GM18498 (cell line): ENCODE measurements around the gene TRIML1.
"Not testable (repeated sequence)": the region's sequence is repeated elsewhere in the genome, so short reads cannot be mapped to it uniquely, and the experiment has no call there.

Experiments
- ATAC-seq: cut with Tn5 transposase; IDR thresholded peaks from one replicate; pipeline ENCODE4 v1.9.1; 2021; ENCODE audit warnings: mild to moderate bottlenecking, moderate library complexity; ENCODE audit not compliant: unreplicated experiment

TRIML1 gene

DNA sequence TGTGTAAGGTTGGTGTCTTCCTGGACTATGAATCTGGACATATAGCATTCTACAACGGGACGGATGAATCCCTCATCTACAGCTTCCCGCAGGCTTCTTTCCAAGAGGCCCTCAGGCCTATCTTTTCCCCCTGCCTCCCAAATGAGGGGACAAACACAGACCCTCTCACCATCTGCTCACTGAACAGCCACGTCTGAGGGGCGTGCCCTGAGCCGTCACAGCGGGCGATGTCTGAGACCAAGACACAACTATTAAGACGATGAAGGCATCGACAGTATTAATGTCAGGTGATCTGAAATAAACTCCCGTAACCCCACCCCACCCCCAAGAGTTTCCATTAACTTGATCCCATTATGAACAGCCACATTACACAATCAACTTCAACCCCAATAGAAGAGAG, 7.9 kb downstream of the TRIML1 start:
- ATAC-seq: no peak

GRCh38 chr4:188147776-188148175, 8.5 kb downstream of the TRIML1 start:
- ATAC-seq: no peak

GRCh38 chr4:188154668-188155405, 15.6 kb downstream of the TRIML1 start:
- ATAC-seq: no peak

DNA sequence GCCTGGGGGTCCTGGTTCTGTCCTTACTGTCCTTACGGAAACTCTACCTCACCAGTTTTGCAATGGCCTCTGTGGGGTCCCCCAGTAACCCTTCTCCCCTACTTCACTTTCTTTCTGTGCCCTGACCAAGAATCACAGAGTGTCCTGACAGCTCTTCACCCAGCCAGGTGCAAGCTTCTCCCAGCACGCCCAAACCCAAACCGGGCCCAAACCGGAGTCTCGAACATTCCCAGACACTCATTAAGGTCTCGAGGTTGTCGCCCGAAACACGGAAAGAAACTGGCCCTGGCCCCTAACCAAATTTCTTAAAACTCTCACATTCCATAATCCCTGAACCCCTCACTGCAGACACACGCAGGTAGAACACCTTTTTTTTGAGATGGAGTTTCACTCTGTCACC, 19.1 kb downstream of the TRIML1 start:
- ATAC-seq: no peak

- ATAC-seq: not testable (repeated sequence)
These were observed 20.4 kb downstream of the TRIML1 start for GRCh38 chr4:188159513-188160226.

GRCh38 chr4:188160406-188160805, 21.2 kb downstream of the TRIML1 start:
- ATAC-seq: no peak

DNA sequence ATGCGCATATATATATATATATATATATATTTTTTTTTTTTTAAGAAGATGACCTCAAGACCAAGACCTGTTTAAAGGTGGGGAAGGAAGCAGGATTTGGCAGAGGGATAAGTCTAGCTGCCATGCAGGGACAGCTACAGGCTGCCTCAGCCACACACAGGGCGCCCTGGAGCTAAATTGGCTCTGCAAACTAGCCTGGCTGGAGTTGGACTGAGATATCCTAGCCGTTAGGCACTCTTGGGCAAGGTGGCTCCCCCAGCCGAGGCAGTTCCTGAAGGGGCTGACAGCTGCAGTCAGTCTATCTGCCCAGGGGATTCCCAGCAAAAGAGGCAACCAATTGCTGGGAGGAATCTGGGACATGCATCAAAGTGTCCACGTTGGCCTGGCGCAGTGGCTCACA, 21.9 kb downstream of the TRIML1 start:
- no peak for ATAC-seq

GRCh38 chr4:188162698-188163097, 23.5 kb downstream of the TRIML1 start:
- ATAC-seq: no peak

DNA sequence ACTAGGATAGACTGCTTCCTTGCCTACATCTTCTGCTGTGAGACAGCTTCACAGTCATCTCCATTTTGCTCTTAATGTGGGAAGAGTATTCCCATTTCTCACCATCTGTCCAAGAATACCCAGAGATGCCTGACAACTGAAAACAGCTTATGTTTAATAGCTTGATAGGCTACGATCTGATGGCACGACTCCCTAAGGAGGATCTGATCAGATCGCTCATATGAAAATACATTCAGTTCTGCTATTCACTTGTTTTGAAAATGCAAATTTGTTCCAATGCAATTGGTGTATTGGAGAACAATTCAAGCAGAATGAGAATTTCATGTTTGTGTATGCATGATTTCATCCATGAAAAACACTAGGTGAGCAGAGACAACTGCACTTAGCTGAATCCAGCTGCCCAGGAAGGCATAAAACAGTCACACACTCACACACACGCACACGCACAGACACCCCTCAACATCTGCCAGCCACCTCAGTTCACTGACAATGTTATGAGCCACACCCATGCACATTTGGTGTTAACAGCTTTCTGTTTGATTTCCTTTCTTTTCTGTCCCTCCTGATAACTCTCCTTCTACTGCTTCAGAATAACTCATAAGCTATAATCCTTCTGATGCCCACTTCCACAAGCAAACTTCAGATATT, 29.6 kb downstream of the TRIML1 start:
- ATAC-seq: no peak

DNA sequence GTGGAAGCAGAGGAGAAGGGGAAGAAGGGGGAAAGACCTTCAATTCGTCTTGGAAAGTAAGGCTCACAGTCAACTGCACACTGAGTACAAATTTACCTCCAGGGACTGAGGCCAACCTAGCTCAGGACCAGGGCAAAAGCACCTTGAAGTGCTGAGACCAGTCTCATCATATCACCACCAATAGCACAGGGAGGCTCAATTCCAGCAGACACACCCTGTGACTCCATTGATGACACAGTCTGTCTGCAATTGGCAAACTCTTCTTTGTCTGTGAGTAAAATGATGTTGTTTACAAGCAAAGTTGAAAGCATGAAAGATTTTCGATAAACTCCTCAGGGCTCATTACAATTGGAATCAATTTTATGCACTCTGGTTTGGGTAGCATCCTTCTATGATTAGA, 32.3 kb downstream of the TRIML1 start:
- no peak for ATAC-seq

DNA sequence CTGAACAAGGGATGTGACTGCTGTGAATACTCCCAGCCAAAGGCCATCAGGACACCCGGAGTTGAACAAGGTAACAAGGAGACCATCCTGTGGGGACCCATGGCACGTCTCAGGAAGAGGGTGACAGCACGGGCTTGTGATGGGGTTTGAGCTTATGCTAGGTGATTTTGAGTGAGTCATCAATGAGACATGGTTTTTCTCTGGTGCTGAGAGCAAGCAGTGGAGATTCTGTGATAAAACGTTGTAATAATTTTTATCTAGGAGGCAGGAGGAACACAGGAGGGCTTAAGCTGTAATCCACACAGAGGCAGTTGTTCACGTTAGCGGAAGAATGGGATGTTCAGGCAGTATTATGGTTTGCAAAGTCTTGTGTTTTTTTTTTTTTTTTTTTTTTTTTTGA, 36.0 kb downstream of the TRIML1 start:
- no peak for ATAC-seq

DNA sequence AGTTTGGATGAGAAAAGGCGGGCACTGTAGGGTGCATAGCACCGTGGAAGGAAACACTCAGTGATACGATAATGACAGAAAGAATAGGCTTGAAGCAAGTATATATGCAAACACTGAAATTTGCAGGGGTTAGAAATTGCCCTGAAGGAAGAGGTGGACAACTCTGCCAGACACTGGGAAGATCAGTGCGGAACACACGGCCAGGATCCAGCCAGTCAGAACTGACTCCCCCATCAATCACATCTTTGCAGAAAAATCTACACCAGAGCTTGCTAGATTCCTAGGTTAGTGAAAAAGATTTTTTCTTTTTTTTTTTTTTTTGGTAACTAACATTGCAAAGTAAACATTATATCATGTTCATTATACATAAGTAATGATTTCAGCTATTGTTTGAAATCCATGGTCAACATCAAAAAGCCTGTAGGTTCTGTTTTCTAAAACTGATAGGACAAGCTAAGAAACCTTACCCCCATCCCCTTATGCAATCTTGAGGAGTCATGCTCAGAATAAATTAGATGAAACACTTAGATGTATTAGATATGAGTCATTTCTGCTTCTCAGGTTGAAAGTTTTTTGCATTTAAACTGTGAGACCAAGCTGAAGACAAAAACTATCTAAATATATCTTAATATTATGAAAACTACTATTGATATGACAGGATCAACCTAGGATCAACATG, 38.9 kb downstream of the TRIML1 start:
- no peak for ATAC-seq

GRCh38 chr4:188178806-188179205, 39.6 kb downstream of the TRIML1 start:
- no peak for ATAC-seq

GRCh38 chr4:188187106-188187505, 47.9 kb downstream of the TRIML1 start:
- no peak for ATAC-seq

DNA sequence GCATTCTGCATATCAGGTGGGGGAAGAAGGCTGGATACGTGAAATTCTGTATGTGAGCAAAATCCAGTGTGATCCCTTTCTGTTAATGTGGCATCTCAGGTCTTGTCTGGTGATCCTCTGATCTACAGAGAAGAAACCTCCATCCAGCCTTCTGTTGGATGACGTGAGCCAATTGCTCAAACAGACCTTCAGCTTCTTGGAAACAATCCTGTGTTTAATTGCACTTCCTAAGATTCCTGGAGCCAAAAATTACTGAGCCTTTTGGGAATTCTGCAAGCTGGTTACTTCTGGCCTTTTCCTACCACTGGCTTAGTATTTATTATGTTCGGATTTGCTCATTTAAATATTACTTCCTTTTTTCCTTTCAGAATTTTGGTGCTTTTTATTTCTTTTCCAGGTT, 51.2 kb downstream of the TRIML1 start:
- ATAC-seq: no peak

GRCh38 chr4:188194421-188194820, 55.2 kb downstream of the TRIML1 start:
- ATAC-seq: no peak

DNA sequence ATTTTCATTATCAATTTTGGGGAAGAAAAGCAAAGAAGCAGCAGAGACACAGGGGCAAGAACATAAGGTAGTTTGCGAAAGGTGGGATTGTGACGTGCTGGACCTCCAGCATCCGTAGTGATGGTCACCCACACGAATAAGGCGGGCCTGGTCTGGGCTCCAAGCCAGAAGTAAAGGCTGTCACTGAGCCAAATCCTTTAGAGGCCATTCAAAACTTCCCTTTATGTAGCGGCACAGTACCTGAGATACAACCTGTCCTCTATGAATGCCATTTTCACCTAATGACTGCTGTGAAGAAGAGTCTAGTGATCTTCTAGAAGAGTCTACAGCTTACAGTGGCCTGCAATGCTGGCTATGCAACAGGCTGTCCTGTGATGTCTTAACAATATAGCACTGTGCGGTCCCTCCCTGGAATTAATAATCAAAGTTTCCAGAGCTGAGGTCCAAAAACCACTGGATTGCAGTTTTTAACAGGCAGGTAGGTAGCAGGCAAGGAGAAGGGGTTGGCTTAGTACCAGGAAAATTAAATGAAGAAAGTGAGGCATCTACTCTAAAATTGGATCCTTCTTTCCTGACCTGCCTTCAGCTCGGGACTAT, 56.2 kb downstream of the TRIML1 start:
- ATAC-seq: no peak

- ATAC-seq: no peak
These were observed 57.0 kb downstream of the TRIML1 start for GRCh38 chr4:188196134-188196735.
